ENCODE data around the gene GTF2H1. TPM values are rescaled to one million over a fixed set of nuclear protein-coding genes. Genes with fewer than 3 reads are reported as not detected.
"Not testable (repeated sequence)": the region's sequence is repeated elsewhere in the genome, so short reads cannot be mapped to it uniquely, and the experiment has no call there.

Gene GTF2H1
- total RNA-seq, 1 experiment from 2014 or later: 74.3 TPM

- DNase-seq (ENCODE audit: low read depth): no peak
Measured at GRCh38 chr11:18317551-18317950, 4.8 kb upstream of the GTF2H1 start.

GRCh38 chr11:18319914-18320313 lies 2.5 kb upstream of the GTF2H1 start:
- no peak for DNase-seq (ENCODE audit: low read depth)

- no peak for DNase-seq (ENCODE audit: low read depth)
Measured at GRCh38 chr11:18320617-18321016, 1.8 kb upstream of the GTF2H1 start.

- DNase-seq (ENCODE audit: low read depth): no peak
Measured at GRCh38 chr11:18321578-18321968, 794 bp upstream of the GTF2H1 start.

- no peak for DNase-seq (ENCODE audit: low read depth)
Measured at GRCh38 chr11:18322818-18323570, 627 bp downstream of the GTF2H1 start.

GRCh38 chr11:18323881-18324280 lies 1.5 kb downstream of the GTF2H1 start:
- not testable (repeated sequence) for DNase-seq (ENCODE audit: low read depth)

GRCh38 chr11:18324381-18324780 lies 2.0 kb downstream of the GTF2H1 start:
- DNase-seq (ENCODE audit: low read depth): no peak

GRCh38 chr11:18329196-18329870 lies 7.0 kb downstream of the GTF2H1 start:
- no peak for DNase-seq (ENCODE audit: low read depth)

- no peak for DNase-seq (ENCODE audit: low read depth)
Measured at GRCh38 chr11:18330921-18331320, 8.6 kb downstream of the GTF2H1 start.

- no peak for DNase-seq (ENCODE audit: low read depth)
Measured at GRCh38 chr11:18332302-18332701, 9.9 kb downstream of the GTF2H1 start.

- DNase-seq (ENCODE audit: low read depth): no peak
Measured at GRCh38 chr11:18332891-18333290, 10.5 kb downstream of the GTF2H1 start.

- peak; percentile 45 for DNase-seq (ENCODE audit: low read depth)
Measured at GRCh38 chr11:18347471-18348125, 25.2 kb downstream of the GTF2H1 start.

- peak; percentile 41 for DNase-seq (ENCODE audit: low read depth)
Measured at GRCh38 chr11:18352581-18352980, 30.2 kb downstream of the GTF2H1 start.

- no peak for DNase-seq (ENCODE audit: low read depth)
Measured at GRCh38 chr11:18358646-18359045, 36.3 kb downstream of the GTF2H1 start.

- DNase-seq (ENCODE audit: low read depth): no peak
Measured at GRCh38 chr11:18361154-18361553, 38.8 kb downstream of the GTF2H1 start.

- no peak for DNase-seq (ENCODE audit: low read depth)
Measured at GRCh38 chr11:18364495-18365073, 42.2 kb downstream of the GTF2H1 start.

GRCh38 chr11:18365741-18366140 lies 43.4 kb downstream of the GTF2H1 start:
- no peak for DNase-seq (ENCODE audit: low read depth)

GRCh38 chr11:18366286-18366685 lies 43.9 kb downstream of the GTF2H1 start:
- peak; percentile 40 for DNase-seq (ENCODE audit: low read depth)

GRCh38 chr11:18367431-18367830 lies 45.1 kb downstream of the GTF2H1 start:
- peak; percentile 34 for DNase-seq (ENCODE audit: low read depth)

- peak; percentile 40 for DNase-seq (ENCODE audit: low read depth)
Measured at GRCh38 chr11:18368221-18368620, 45.9 kb downstream of the GTF2H1 start.

GRCh38 chr11:18369398-18369797 lies 47.0 kb downstream of the GTF2H1 start:
- DNase-seq (ENCODE audit: low read depth): no peak

- no peak for DNase-seq (ENCODE audit: low read depth)
Measured at GRCh38 chr11:18371279-18371678, 48.9 kb downstream of the GTF2H1 start.

All from LHCN-M2 (cell line).